Suppressor macrophage treated with lipopolysaccharide for 4 hours (primary cell): ENCODE results near the gene TET1.
"Not testable (repeated sequence)": the region's sequence is repeated elsewhere in the genome, so short reads cannot be mapped to it uniquely, and the experiment has no call there.

ENCODE experiments used
- DNase-seq: peaks from one replicate; pipeline ENCODE4 v3.0.0-alpha.2; 2020

The TET1 gene

GRCh38 chr10:68564712-68565111, 4.6 kb downstream of the TET1 start:
- DNase-seq: no peak

GRCh38 chr10:68565658-68566057, 5.5 kb downstream of the TET1 start:
- no peak for DNase-seq

DNA sequence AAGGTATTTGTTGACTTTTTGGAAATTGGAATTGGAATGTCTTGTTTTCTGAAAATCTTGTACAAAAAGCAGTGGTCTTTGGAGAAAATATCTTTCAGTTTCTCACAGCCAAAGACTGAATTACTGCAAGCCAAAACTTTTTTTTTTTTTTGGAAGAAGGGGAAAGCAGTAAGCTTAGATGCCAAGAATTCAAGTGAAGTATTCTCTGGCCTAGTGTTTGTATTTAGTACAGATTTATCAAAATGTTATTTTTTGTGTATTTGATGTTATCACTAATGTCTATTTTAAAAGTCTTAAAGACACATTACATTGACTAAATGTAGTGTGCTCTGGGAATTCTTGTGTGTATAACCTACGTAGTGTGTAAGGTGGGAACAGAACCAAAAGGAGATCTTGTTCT, 6.2 kb downstream of the TET1 start:
- DNase-seq: no peak

DNA sequence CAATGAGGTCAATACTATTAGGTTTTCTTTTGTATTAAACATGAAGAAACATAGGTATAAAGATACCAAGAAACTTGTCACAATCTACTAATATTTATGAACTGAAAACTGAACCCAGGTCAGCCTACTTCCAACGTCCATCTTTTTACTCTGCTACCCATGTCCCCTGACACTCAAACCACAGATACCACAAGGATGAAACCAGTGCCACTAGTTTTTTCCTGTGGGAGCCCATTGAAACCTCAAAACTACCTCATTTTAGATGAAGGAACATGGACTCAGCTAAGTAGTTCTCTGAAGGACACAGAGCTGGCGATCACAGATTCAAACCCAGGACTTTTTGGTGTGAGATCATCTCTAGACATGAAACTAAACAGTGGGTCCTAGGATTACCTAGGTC, 6.8 kb downstream of the TET1 start:
- no peak for DNase-seq

DNA sequence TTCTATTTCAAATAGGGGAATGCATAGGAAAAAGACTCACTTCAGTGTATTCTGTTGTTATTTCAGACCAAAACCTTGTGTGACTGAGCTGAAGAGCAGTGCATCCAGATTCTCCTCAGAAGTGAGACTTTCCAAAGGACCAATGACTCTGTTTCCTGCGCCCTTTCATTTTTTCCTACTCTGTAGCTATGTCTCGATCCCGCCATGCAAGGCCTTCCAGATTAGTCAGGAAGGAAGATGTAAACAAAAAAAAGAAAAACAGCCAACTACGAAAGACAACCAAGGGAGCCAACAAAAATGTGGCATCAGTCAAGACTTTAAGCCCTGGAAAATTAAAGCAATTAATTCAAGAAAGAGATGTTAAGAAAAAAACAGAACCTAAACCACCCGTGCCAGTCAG, 12.0 kb downstream of the TET1 start:
- DNase-seq: no peak

- no peak for DNase-seq
Measured at GRCh38 chr10:68574051-68574450, 13.9 kb downstream of the TET1 start.

GRCh38 chr10:68576118-68576517, 16.0 kb downstream of the TET1 start:
- no peak for DNase-seq

DNA sequence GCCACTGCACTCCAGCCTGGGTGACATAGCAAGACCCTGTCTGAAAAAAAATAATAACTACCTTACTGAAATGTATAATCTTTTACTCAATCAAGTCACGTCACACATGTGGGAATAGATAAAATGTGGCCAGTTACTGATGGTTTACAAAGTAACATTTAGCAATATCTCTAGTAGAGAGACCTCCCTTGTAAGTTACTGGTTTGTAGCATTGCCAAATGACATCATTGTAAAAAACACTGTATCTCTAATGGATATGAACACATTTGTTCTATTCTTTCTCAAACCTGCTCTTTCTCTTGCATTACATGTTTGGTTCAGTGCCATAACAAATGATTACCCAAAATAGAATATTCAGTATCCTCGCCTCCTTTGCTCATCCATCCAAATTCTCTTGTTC, 18.8 kb downstream of the TET1 start:
- DNase-seq: no peak

DNA sequence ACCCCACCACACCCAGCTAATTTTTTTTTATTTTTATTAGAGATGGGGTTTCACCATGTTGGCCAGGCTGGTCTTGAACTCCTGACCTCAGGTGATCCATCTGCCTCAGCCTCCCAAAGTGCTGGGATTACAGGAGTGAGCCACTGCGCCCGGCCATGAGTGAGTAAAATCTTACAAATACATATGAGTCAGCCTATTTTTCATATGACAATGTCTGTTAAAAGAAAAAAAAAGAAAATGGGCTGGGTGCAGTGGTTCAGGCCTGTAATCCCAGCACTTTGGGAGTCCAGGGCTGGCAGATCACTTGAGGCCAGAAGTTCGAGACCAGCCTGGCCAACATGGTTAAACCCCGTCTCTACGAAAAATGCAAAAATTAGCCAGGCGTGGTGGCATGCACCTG, 24.1 kb downstream of the TET1 start:
- not testable (repeated sequence) for DNase-seq

GRCh38 chr10:68586606-68587305, 26.6 kb downstream of the TET1 start:
- no peak for DNase-seq

- DNase-seq: no peak
Measured at GRCh38 chr10:68594405-68594804, 34.3 kb downstream of the TET1 start.

GRCh38 chr10:68595513-68595912, 35.4 kb downstream of the TET1 start:
- DNase-seq: no peak

DNA sequence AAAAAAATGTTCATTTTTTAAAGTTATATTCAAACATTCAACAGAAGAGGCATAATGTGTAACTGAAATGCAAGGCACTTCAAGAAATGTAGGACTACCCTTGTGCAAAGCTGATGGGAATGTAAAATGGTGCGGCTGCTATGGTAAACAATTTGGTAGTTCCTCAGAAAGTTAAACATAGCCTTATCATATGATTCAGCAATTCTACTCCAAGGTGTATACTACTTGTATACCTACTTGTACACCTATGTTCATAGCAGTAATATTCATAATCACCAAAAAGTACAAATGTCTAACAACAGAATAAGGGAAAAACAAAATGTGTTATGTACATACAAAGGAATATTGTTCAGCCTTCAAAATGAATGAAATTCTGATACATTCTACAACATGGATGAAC, 37.3 kb downstream of the TET1 start:
- DNase-seq: no peak

DNA sequence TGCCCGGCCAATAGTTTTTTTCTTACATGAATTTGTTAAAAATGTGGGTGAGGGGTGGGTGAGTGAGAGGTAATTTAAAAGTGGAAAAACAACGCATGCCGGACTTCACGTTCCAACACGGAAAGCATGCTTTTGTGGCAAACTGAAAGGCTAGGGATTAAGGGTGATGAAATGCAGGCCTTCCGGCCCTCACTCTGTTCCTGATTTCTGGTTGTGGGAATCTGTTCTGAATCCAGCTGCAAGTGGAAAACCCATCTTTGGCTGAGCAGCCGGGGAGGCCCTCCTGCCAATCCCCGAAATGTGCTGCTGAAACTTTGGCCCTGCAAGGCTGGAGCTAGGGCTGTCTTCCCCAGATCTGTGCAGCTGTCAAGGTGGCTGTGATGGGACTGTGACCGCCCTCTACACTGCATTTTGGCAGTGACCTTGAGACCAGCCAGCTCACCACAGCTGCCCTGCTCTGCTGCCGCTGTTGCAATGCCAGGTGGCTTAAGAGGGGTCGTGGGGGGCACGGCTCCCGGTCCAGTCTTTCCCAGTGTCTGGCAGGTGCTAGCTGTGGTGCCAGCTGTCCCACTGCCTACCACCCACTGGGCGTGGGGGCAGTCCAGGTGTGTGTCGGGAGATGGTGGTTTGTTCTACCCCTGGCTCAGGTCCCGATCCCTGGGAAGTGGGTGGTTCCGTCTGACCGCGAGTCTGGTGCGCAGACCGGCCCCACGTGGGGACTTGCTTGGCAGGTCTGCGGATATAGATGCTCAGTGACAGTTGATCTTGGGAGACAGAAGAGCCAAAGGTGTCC, 39.0 kb downstream of the TET1 start:
- no peak for DNase-seq

- DNase-seq: no peak
Measured at GRCh38 chr10:68599771-68600040, 39.6 kb downstream of the TET1 start.

DNA sequence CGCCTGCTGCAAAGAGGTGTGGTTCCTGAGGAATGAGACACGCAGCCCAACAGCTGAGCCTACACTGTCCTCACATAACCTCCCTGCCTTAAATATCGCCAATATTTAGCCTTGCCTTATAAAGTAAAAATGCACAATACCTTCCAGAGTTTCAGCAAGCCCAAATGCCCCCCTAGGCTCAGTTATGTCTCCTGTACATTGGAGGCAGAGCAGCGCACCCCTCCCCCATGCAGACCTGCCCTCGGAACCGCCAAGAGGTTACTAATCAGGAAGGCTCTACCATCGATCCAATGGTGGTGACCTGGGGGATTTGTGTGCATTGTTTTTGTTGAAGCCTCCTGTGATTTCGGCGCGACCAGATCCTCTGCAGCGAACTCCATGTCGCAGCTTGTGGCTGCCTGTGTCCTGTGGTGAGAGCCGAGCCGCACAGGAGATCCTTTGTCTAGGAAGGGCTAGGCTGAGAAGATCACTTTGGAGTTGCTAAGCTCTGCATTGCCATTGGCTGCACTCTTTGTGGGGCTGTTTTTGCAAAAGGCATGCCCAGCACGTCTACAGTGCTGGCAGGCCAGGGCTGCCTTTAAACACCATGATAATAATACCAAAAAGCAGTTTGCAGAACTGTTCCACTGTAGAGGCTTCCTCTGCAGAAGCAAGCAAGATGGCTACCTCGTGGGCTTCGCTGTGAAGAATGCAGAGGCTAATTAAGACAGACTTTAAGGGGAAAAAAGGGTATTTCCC, 40.1 kb downstream of the TET1 start:
- peak; percentile 18 for DNase-seq

DNA sequence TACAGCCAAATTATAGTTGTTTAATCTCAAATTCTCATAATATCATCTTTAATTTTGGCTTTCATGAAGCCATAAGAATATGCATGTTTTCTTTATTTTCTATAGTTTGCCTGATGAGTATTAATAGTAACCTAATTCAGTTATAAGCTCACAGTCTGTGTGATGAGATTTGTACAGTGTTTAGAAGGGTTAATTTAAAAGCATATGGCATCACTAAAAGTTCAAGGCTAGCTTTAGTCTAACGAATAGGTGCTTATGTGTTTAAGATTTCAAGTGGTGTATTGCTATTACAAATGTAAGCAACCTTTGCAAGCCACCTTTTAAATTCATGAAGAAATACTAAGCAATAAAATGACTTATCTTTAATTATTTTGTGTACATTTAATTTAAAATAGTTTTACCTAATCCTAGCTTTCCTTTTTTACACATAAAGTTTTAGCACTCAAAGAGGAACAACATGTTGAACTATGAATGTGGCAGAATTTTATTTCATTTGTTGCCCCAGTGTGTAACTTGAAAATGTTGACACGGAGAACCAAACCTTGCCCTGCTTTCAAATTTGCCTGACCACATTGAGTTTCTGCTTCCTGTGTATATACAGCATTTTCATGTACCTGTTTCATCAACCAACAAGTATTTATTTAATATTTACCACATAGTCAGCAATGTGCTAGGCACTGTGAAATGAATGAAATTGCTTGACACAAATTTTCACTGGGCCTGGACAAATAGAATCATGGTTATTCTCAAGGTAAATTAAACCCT, 41.5 kb downstream of the TET1 start:
- DNase-seq: no peak

DNA sequence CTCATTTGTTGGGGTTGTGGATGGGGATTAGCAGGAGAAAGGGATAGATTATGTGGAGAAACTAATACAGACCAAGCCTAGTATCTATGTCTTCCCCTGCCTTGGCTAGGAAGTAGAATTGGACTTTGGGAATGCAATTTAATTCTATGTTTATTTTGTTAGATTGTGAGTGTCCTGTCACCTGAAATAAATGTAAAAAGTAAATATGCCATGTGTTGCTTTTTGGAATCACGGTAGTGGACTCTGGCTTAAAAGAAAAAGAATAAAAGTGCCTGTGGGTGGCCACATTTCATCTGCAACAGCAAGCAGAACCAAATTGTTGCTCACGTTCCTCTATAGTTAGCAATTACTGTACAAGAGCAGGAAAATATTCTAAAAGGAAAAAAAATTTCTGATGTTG, 42.3 kb downstream of the TET1 start:
- no peak for DNase-seq

GRCh38 chr10:68603766-68604165, 43.6 kb downstream of the TET1 start:
- DNase-seq: no peak

DNA sequence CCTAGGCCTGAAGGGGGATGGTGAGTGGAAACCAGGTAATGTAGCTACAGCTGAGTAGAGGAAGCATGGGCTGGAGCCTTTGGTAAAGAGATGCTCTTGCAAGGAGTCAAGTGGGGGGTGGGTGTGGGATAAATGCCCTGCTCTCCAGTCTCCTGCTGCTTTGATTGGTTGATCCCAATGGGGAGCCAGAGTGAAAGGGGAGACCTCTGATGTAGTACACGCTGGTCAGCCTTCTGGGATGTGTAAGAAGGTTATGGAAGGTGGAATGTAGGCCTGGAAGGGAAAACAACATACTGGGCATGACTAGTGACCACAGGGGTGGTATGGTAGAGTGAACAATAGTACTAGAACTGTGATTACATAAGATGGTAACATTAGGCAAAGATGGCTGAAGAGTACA, 44.3 kb downstream of the TET1 start:
- DNase-seq: no peak

GRCh38 chr10:68606918-68607317, 46.8 kb downstream of the TET1 start:
- no peak for DNase-seq

DNA sequence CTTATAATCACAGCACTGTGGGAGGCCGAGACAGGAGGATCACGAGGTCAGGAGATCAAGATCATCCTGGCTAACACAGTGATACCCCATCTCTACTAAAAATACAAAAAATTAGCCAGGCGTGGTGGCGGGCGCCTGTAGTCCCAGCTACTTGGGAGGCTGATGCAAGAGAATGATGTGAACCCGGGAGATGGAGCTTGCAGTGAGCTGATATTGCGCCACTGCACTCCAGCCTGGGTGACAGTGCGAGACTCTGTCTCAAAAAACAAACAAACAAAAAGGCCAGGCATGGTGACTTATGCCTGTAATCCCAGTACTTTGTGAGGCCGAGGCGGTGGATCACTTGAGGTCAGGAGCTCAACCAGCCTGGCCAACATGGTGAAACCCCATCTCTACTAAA, 49.9 kb downstream of the TET1 start:
- not testable (repeated sequence) for DNase-seq

DNA sequence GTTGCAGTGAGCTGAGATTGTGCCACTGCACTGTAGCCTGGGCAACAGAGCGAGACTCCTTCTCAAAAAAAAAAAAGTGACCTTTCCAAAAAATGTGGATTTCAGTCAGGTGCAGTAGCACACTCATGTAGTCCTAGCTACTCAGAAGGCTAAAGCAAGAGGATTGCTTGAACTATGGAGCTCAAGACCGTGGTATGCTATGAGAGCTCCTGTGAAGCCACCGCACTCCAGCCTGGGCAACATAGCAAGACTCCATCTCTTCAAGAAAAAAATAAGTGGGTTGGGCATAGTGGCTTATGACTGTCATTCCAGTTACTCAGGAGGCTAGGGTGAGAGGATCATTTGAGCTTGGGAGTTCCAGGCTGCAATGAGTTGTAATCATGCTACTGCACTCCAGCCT, 51.1 kb downstream of the TET1 start:
- no peak for DNase-seq
